GM18907 (cell line): ENCODE data around the gene MROH8.
"Not testable (repeated sequence)": the region's sequence is repeated elsewhere in the genome, so short reads cannot be mapped to it uniquely, and the experiment has no call there.

ENCODE experiments used
- ATAC-seq: cut with Tn5 transposase; IDR thresholded peaks from one replicate; pipeline ENCODE4 v1.9.1; 2021; ENCODE audit warnings: mild to moderate bottlenecking, moderate library complexity; ENCODE audit not compliant: unreplicated experiment

MROH8 gene

DNA sequence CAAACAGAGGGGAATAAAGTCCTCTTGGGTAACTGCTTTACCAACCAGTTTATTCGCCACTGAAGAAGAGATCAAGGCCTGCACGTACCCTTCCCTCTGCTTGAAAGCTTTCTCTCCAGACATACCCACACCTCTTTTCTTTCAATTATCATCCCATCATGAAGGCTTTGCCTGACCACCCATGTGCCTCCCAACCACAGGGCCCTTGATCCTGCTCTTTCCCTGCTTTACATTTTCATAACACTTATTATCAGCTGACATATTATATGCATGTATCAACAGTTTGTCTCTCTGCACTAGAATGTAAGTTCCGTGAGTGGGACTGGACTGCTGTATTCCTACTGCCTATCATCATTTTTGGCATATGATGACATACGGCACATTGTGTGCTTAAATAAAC lies 21.1 kb downstream of the MROH8 start:
- ATAC-seq = no peak

DNA sequence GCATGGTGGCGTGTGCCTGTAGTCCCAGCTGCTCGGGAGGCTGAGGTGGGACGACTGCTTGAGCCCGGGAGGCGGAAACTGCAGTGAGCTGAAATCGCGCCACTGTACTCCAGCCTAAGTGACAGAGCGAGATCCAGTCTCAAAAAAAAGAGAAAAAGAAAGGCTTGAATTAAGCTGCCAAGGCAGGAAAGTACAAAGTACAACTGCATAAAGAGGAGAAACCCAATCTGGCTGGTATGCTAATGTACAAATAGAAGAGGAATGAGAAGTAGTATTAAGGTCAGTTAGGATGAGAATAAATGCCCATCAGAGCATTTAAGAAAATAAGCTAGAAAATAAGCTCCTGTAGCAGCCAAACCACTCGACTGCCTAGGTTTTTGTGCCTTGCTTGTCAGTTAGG lies 23.4 kb downstream of the MROH8 start:
- ATAC-seq = no peak

DNA sequence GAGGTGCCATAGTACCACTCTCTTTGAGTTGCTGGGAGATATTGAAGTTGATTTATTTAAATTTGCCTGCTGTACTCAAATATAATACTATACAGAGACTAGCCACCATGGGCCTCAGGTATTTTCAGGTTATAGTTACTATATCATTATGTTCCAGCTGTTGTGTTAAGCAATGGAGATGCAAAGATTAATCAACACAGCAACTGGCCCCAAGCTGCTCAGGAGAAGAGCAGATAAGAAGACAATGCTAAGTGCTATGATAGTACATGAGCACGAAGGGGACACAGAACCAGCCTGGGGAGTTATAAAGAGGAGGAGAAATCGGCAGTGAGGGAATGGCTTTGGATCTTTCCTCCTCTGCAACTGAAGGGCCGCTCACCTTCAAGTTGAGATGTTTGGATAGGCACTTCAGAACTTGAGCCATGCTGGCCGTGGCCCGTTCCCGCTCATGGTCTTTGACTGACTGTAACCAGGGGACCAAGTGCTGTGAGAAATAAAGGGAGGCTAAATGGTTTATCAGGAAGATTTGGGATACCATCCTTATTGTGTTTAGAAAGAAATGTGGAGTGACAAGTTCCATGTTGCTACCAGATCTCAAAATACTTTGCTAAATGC lies 24.6 kb downstream of the MROH8 start:
- ATAC-seq = no peak

DNA sequence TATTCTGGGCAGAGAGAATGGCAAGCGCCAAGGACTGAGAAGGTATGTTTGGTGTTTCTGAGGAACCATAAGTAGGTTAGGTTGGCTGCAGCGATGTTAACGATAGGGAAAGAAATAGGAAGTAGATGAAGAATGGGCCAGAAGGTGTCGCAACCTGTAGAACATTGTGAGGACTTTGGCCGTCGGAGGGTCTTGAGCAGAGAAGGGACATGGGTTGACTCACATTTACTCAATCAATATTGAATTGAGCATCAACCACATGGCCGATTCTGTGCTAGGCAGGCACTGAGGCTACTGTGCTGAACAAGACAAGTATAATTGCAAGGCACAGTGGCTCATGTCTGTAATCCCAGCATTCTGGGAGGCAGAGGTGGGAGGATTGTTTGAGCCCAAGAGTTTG lies 27.1 kb downstream of the MROH8 start:
- no peak for ATAC-seq

DNA sequence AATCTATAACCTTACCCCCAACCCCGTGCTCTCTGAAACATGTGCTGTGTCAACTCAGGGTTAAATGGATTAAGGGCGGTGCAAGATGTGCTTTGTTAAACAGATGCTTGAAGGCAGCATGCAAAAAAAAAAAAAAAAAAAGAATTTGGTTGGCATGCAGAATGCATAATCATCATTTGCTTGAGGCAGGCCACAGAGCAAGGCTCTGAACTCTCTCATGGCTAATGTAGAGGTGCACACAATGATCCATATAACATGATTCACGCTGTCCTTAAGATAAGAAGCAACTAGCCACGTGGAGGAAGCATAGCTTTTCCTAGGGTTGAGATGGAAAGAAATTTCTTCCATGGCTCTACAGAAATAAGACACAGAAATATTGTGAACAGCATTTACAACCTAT lies 27.8 kb downstream of the MROH8 start:
- no peak for ATAC-seq

DNA sequence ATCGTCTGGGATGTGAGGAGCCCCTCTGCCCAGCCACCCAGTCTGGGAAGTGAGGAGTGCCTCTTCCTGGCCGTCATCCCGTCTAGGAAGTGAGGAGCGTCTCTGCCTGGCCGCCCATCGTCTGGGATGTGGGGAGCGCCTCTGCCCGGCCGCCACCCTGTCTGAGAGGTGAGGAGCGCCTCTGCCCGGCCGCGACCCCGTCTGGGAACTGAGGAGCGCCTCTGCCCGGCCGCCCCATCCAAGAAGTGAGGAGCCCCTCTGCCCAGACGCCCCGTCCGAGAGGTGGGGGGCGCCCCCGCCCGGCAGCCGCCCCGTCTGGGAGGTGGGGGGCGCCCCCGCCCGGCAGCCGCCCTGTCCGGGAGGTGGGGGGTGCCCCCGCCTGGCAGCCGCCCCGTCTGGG lies 28.5 kb downstream of the MROH8 start:
- not testable (repeated sequence) for ATAC-seq

DNA sequence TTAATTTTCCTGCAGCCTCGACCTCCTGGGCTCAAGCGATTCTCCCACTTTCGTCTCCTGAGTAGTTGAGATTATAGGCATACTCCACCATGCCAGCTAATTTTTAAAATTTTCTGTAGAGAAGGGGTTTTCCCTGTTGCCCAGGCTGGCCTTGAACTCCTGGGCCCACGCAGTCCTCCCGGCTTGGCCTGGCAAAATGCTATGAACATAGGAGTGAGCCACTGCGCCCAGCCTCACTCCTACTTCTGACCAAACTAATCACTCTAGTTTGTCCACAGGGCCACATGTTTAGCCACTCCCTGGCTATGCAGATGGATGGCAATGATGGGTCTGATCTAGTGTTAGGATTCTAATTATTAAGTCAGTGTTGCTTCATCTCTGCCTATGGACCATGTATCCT lies 32.1 kb downstream of the MROH8 start:
- no peak for ATAC-seq

DNA sequence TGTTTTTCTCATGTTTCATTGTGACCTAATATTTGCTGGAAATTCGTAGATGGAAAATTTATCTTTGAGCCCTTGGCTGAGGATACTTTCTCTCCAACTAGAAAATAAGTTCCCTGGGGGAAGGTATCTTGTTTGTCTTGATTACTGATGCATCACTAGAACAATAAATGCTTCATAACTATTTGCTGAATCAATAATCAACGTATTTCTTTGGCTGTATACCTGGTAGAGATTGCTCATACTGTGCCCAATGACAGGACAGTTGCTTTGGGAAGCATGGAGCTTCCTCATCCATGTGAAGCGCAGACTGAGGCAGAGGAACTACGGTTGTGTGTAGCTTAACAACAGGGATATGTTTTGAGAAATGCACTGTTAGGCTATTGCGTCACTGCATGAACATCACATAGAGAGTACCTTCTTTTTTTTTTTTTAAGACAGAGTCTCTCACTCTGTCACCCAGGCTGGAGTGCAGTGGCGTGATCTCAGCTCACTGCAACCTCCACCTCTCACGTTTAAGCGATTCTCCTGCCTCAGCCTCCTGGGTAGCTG lies 34.4 kb downstream of the MROH8 start:
- no peak for ATAC-seq

DNA sequence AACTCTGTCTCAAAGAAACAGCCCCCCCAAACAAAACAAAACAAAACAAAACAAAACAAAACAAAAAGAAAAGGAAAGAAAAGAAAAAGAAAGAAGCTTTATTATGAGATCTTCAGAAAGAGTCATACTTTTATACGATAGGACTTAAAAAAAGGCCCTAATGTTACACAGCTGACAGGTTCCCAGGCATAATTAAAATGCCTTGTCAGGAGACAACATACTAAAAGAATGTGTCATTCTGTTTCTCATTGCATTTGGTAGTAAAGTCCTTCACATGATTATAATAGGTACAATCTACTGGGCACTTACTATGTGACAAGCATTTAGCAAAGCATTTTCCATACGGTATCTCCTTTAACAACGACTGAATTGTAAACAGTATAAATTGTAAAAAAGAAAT lies 36.6 kb downstream of the MROH8 start:
- ATAC-seq = no peak

DNA sequence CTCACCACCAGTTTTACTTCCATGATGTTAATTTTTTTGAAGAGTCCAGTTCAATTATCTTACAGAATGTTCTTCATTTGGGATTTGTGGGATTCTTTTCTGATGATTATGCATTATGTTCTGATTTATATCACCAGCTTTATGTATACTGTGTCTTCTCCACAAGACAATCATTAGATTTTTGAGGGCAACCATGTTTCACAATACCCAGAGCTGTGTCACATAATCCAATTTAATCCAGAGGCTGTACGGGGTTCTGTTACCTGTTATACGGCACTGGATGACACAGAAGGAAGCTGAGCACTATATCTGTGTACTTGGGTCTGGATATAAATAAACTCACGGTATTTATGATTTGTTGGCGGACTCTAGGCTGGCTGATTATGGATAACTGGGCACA lies 41.8 kb downstream of the MROH8 start:
- ATAC-seq = no peak

DNA sequence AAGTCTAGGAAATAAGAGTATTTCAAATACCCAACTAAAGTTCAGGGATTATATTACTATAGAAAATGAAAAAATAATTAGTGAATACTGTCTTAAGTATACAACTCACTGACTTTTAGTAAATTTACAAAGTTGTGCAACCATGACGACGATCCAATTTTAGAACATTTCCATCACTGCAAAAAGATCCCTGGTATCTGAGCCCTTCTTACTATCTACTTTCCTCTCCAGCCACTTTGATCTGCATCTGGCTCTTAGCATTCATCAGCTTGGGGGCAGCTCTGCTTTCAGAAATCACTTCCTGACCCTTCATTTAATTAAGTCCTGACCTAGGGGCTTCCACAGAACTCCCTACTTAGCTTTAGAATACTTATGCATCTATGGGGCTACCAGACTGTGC lies 45.4 kb downstream of the MROH8 start:
- ATAC-seq = no peak

DNA sequence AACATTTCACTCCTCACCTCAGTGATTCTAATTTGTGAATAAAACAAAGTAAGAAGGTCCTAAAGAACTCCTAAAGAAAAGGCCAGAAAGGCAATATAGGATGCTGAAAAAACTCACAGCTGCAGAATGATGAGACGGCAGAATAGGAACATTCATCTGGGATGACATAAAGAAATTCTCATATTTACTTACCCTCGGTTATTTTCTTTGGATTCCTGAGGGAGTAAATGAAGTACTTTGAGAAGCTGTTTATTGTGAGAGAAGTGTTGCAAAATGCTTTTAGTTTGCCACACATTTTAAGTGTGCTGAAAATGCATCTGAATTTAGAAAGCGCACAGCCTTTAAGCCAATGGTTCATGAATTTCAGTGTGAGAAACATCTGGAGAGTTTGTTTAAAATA lies 47.9 kb downstream of the MROH8 start:
- no peak for ATAC-seq

DNA sequence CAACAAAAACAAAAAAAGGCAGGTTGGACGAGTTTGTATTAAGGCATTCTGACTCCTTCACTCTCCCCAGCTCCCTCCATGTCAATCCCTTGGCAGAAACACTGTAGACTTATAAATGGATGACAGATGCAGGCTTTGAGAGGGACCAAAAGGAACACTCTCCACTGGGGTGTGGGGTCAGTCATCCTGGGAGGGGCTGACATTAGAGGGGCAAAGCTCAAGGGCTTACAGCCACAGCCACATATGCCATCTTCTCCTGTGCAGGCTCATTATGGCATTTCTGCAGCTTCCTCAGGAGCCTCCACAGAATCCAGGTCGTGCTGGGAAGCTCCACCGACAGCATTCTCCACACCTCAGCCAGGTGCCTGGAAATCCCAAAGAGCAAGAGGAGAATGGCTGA lies 50.5 kb downstream of the MROH8 start:
- ATAC-seq = no peak

DNA sequence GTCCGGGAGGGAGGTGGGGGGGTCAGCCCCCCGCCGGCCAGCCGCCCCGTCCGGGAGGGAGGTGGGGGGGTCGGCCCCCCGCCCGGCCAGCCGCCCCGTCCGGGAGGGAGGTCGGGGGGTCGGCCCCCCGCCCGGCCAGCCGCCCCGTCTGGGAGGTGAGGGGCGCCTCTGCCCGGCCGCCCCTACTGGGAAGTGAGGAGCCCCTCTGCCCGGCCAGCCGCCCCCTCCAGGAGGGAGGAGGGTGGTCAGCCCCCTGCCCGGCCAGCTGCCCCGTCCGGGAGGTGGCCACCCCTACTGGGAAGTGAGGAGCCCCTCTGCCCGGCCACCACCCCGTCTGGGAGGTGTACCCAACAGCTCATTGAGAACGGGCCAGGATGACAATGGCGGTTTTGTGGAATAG lies 53.1 kb downstream of the MROH8 start:
- ATAC-seq = not testable (repeated sequence)

DNA sequence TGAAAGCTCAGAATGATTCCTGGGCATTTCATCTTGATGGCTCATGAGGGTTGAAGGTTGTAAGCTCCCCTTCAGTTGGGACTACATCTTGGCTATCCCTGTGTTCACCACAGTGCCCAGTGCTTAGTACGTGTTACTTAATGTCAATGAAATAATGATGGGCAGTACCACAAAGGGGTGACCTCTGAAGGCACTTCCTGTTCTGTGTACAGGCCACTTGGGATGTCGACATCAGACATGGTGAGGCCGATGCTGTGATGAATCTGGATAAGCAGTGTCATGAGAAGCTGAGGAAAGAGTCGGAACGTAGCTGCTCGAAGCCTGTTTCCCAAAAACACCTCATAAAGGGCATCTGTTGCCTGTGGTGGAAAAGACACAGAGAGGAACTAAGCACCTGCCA lies 55.9 kb downstream of the MROH8 start:
- no peak for ATAC-seq

DNA sequence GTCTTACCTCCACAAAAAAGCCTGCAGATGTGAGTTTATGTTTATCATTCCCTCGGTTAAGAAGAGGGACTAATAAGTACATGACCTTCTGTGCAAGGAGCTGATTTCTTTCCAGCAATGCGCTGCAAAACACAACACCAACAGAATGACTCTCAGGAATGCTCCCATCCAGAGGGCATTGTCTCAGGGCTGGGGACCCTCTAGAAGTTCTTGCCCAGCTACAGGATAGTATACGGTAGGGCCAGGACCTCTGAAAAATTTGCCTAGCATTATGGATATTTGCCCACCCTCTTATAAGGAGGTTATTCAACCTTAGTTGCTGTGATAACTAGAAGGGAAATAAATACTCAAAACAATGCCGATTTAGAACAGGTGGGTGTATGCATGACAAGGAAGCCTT lies 58.9 kb downstream of the MROH8 start:
- no peak for ATAC-seq

DNA sequence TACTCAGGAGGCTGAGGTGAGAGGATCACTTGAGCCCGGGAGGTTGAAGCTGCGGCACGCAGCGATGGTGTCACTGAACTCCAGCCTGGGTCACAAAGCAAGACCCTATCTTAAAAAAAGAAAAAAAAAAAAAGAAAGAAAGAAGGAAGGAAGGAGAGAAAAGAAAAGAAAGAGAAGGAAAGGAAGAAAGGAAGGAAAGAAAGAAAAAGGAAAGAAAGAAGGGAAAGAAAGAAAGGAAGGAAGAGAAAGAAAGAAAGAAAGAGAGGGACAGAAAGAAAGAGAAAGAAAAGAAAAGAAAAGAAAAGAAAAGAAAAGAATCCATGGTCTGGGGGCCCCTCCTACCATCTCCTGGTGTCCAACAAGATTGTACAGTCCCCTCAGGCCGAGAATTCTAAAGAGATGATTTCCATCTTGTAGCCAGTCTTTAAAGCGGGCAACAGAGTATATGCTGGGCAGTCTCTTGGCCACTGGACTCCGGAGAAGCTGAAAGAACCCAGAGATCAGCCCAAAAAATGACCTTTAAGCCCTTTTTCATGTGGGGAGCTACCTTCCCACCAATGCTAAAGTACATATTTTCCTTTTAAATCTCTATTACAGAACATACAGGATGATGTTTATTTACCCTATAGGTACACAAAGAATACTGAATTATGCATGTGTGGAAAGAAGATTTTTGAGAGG lies 59.9 kb downstream of the MROH8 start:
- no peak for ATAC-seq

DNA sequence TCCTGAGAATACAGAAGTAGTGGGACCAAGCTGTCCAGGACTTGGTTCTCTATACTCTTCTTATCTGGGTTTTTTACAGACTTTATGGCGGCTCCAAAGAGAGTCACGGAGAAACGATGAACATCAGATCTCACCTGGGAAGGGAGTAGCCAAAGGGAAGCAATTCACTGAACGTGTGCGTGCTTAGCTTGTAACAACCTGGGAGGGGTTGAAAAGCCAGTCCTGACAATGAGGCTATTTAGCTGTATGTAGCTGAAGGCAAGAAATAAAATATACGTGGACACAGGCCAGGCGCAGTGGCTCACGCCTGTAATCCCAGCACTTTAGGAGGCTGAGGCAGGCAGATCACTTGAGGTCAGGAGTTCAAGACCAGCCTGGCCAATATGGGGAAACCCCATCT lies 65.3 kb downstream of the MROH8 start:
- ATAC-seq = no peak

DNA sequence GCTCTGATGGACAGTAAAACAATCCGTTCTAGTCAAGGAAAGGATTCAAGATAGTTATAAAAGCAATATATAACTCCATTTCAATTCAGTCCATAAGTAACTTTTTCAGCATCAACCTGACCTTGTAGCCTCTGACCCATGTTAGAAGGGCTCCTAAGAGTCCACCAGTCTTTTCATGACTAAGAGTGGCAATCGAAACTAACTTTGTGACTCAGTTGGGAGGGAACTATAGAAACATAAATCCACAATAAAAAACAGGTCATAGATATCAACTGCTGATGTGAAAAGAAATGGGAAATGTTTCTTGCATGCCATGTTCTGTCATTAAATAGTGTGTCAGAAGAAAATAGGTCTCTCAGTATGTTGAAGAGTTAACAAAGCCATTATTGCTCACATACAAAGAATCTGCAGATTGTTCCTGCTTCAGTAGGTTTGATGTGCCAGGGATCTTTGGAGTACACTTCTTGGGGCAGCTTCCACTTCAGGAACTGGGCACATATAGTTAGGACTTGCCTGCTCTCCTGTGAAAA lies 67.4 kb downstream of the MROH8 start:
- no peak for ATAC-seq

DNA sequence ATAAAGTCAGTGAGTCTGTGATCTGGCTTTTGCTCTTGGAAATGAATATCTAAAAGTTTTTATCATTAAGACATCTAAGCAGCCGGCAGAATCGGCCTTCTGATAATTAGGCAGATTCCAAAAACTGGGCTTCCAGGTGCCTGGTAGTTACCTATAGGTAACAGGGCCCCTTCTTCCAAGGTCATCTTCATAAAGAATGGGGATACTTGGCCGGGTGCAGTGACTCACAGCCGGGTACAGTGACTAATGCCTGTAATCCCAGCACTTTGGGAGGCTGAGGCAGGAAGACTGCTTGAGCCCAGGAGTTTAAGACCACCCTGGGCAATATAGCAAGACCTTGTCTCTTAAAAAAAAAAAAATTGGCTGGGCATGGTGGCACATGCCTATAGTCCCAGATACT lies 70.7 kb downstream of the MROH8 start:
- no peak for ATAC-seq

DNA sequence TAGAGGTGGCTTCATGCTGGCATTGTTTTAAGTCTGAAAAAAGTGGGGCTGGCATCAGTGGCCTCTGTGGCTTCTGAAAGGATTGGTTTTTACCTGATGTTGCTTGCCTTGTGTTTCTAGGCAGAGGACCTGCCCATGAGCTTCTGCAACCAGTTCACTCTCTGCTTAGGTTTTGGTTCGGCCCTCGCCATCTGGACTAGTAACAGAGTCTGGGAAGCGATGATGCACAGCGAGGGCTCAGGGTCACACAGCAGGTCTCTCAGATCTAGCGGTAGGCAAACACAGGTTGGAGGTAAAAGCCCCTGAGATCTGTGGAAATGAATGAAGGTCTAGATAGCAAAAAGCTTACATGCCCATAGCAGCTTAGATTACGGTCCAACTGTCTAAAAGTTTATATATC lies 76.8 kb downstream of the MROH8 start:
- ATAC-seq = no peak

DNA sequence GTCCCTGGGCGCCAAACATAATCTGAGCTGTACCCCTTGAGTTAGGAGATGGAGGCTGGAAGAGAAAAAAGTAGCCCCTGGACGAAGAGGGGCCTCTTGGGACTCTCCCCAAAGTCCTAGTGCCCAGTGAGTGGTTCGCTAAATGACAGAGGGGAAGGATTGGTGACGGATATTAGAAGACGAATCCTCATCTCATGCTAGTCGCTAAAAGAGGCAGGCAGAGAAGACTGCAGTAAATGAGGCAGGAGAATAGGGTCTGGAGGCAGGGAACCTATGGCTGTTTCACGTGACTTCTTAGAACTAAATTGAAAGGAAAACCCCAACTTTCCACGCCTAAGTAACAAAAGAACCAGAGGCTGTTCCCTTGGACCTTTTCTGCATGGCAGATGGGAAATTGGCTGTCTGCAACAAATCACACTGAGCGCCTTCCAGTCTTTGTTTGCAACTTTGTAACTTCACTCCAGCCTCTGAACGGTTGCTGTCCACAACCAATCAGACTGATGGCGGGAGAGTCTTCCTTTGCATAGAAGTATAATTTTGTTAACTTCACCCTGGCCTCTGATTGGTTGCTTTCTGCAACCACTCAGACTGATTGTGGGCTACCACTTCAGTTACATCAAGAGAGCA lies 82.8 kb downstream of the MROH8 start:
- no peak for ATAC-seq
